Activated naive CD8-positive, alpha-beta T cell (primary cell): Measurements from ENCODE around the gene SLC6A13.

Experiments used
- H3K27ac Mint-ChIP-seq: one replicate; pipeline ENCODE4 v1.8.0; 2021; ENCODE audit warnings: mixed read lengths
- H3K27me3 Mint-ChIP-seq: one replicate; pipeline ENCODE4 v1.8.0; 2021; ENCODE audit warnings: mixed read lengths
- H3K36me3 Mint-ChIP-seq: one replicate; pipeline ENCODE4 v1.8.0; 2021; ENCODE audit warnings: mixed read lengths
- H3K4me1 Mint-ChIP-seq: one replicate; pipeline ENCODE4 v1.8.0; 2021; ENCODE audit warnings: low read depth, mixed read lengths
- H3K4me3 Mint-ChIP-seq: one replicate; pipeline ENCODE4 v1.8.0; 2021; ENCODE audit warnings: mild to moderate bottlenecking, mixed read lengths
- H3K9me3 Mint-ChIP-seq: one replicate; pipeline ENCODE4 v1.8.0; 2021; ENCODE audit warnings: low read depth, mixed read lengths

Gene SLC6A13

DNA sequence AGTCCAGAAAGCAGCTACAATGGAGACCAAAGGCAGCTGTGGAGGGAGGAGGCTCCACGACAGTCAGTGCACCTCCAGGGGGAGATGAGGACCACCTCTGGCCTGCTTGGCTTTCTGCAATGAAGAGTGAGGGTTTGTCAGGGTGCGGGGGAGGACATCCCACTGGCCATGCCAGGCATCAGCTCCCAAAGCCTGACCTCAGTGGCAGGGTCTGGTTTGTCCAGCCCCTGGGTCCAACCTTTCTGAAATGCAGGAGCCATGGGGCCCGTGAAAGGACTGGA lies 83.9 kb downstream of the SLC6A13 start:
- Mint-ChIP-seq H3K4me1 (peaks cover 3% of the 10 kb centered on the region), H3K9me3 (no peaks in the 10 kb centered on the region), H3K4me3 (no peak overlapping the region), H3K27me3 (peaks cover 4% of the 10 kb centered on the region), H3K27ac (no peak overlapping the region), H3K36me3 (no peaks in the 10 kb centered on the region)

GRCh38 chr12:177980-178828 lies 84.4 kb downstream of the SLC6A13 start:
- no peaks in the 10 kb centered on the region for H3K9me3 Mint-ChIP-seq
- H3K36me3 Mint-ChIP-seq: no peaks in the 10 kb centered on the region
- H3K4me3 Mint-ChIP-seq: no peak overlapping the region
- peaks cover 3% of the 10 kb centered on the region for H3K4me1 Mint-ChIP-seq
- H3K27ac Mint-ChIP-seq: no peak overlapping the region
- H3K27me3 Mint-ChIP-seq: peaks cover 2% of the 10 kb centered on the region

- Mint-ChIP-seq H3K36me3 (no peaks in the 10 kb centered on the region), H3K27me3 (peaks cover 2% of the 10 kb centered on the region), H3K4me3 (no peak overlapping the region), H3K9me3 (no peaks in the 10 kb centered on the region), H3K27ac (no peak overlapping the region), H3K4me1 (peaks cover 3% of the 10 kb centered on the region)
These were observed 85.2 kb downstream of the SLC6A13 start for GRCh38 chr12:177336-177979.

DNA sequence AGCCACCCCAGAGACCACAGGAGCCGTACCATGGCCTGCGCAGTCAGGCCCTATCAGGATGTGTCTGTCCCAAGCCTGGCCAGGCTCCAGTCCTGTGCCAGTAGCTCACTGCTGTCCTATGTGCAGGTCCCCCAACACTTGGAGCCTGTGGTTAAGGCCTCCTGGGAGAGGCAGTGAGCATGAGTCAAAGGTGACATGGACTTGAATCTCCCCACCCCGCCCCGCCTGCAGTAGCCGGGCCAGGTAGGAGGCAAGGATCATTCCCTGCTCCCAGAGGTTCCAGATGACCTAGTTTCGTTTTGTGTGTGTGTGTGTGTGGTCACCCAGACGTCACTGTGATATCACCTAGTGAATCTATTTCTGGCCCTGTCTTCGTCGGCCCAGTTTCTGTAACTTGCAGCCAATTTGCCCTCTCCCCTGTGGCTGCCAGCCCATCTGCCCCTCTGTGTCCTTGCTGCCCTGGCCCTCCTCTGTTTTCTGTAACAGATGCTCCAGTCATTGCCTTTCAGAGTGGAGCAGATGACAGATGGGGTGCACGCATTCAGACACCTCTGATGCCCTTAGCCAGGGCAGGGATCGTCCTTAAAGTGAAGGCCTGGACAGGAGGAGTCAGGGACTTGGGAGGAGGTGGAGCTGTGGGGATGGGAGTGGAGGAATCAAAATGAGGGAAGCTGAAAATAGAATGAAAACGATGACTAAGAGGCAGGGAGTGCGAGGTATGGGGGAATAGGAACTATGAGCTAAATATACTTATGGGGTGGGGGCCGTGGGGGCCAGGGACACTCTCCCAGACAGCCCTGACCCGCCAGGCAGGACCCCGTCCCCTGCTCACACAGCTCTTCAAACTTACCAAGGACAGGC lies 86.1 kb downstream of the SLC6A13 start:
- no peak overlapping the region for H3K27ac Mint-ChIP-seq
- H3K27me3 Mint-ChIP-seq: peaks cover 2% of the 10 kb centered on the region
- no peaks in the 10 kb centered on the region for H3K9me3 Mint-ChIP-seq
- H3K4me1 Mint-ChIP-seq: peaks cover 3% of the 10 kb centered on the region
- H3K4me3 Mint-ChIP-seq: no peak overlapping the region
- H3K36me3 Mint-ChIP-seq: no peaks in the 10 kb centered on the region

DNA sequence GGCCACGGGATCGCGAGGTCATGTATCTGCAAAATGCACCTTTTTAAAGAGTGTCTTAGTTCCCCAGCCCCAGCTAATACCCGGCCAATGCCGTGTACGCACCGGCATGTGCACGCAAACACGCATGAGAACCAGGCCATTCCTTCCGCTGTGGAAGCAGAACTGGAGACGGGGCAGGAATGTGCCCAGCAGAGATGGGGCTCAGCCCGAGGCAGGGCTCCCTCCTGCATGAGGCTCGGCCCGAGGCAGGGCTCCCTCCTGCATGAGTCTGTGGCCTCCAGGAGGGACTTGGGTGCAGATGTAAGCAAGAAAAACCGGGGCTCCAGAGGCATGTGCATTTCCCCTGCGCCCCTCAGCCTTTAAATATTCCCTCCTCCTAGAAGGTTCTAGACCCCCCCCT lies 86.9 kb downstream of the SLC6A13 start:
- H3K4me3 Mint-ChIP-seq: no peak overlapping the region
- peaks cover 3% of the 10 kb centered on the region for H3K4me1 Mint-ChIP-seq
- no peaks in the 10 kb centered on the region for H3K9me3 Mint-ChIP-seq
- H3K27me3 Mint-ChIP-seq: peaks cover 2% of the 10 kb centered on the region
- no peak overlapping the region for H3K27ac Mint-ChIP-seq
- H3K36me3 Mint-ChIP-seq: no peaks in the 10 kb centered on the region

DNA sequence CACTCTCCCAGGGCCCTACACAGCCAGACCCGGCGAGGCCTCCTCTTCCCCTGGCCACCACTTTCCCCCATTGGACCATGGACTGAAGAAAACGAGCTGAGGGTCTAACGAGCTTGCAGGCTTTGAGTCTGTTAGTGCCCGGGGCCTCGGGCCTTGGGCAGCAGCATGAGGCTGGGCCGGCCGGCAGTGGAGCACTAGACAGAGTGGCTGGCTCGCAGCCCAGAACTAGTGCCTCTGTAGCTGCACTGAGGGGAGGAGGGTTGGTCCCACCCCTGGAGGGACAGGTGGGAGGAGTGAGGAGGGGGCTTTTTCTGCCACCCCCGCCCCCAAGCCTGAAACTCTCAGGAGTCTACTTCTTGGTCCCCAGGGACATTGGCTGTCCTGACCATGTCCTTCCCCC lies 87.4 kb downstream of the SLC6A13 start:
- no peaks in the 10 kb centered on the region for H3K36me3 Mint-ChIP-seq
- no peak overlapping the region for H3K27ac Mint-ChIP-seq
- peaks cover 2% of the 10 kb centered on the region for H3K27me3 Mint-ChIP-seq
- H3K4me1 Mint-ChIP-seq: peaks cover 2% of the 10 kb centered on the region
- H3K9me3 Mint-ChIP-seq: no peaks in the 10 kb centered on the region
- H3K4me3 Mint-ChIP-seq: no peak overlapping the region

- Mint-ChIP-seq H3K4me3 (no peak overlapping the region), H3K9me3 (no peaks in the 10 kb centered on the region), H3K27me3 (peaks cover 2% of the 10 kb centered on the region), H3K4me1 (peaks cover 4% of the 10 kb centered on the region), H3K27ac (no peak overlapping the region), H3K36me3 (no peaks in the 10 kb centered on the region)
These were observed 88.0 kb downstream of the SLC6A13 start for GRCh38 chr12:174596-174995.

DNA sequence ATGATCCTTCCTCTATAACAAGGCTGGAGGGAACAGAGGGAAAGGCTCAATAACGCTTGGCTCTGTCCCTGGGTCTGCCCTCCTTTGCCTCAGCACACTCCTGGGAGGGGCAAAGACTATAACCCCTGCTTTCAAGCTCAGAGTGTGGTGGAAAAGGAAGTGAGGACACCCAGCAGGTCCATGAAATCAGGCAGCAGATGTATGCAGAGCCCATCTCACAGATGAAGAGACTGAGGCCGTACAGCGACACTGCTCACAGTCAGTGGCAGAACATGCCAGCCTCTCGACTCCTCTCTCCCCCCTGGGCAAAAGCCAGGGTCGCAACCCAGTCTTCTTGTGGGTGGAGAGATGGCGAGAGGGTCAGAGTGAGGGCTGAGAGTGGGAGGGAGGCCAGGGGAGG lies 88.5 kb downstream of the SLC6A13 start:
- no peaks in the 10 kb centered on the region for H3K36me3 Mint-ChIP-seq
- H3K27me3 Mint-ChIP-seq: peaks cover 2% of the 10 kb centered on the region
- peaks cover 9% of the 10 kb centered on the region for H3K4me1 Mint-ChIP-seq
- no peak overlapping the region for H3K27ac Mint-ChIP-seq
- H3K4me3 Mint-ChIP-seq: no peak overlapping the region
- H3K9me3 Mint-ChIP-seq: no peaks in the 10 kb centered on the region

DNA sequence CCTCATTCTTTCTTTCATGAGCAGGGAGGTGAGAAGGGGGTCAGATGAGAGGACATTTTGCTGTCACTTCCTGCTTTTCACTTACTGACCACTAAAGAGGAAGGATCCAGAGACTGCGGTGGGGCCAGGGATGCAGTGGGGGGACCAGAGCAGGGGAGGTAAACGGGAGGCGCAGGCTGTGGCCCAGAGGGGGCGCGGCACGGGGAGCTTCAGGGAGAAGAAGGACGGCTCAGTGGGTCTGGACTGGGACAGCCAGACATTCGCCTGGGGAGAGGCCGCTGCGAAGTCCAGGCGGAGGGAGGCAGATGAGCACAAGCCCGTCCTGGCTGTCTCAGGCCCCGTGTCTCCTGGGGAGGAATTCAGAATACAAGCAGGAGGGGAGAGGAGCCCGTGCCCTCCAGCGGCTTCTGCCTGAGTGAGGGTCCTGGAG lies 89.9 kb downstream of the SLC6A13 start:
- Mint-ChIP-seq H3K27me3 (no peaks in the 10 kb centered on the region), H3K9me3 (no peaks in the 10 kb centered on the region), H3K36me3 (no peaks in the 10 kb centered on the region), H3K4me3 (no peak overlapping the region), H3K27ac (no peak overlapping the region), H3K4me1 (peaks cover 16% of the 10 kb centered on the region)

GRCh38 chr12:171743-172676 lies 90.6 kb downstream of the SLC6A13 start:
- H3K4me1 Mint-ChIP-seq: peaks cover 16% of the 10 kb centered on the region
- H3K27me3 Mint-ChIP-seq: peaks cover 2% of the 10 kb centered on the region
- no peak overlapping the region for H3K27ac Mint-ChIP-seq
- no peaks in the 10 kb centered on the region for H3K9me3 Mint-ChIP-seq
- H3K4me3 Mint-ChIP-seq: no peak overlapping the region
- no peaks in the 10 kb centered on the region for H3K36me3 Mint-ChIP-seq

DNA sequence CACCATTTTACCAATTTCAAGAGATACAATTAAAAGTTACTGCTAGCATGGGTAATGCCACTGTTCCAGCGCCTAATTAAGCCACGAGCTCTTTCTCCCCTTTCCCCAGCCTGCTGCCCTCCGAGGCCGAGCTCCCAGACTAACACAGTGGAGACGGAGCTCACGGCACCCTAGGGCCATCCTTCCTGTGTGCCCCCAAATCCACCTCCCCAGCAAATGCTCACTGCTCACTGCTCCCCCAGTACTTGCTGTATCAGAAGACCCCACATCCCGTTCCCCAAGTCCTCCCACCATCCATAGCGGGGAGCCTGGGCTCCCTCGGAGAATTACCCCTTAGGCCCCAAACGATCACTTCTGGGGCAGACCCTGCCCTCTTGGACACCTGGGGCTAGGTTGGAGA lies 91.4 kb downstream of the SLC6A13 start:
- Mint-ChIP-seq H3K27ac (no peak overlapping the region), H3K36me3 (no peaks in the 10 kb centered on the region), H3K9me3 (no peaks in the 10 kb centered on the region), H3K4me3 (no peak overlapping the region), H3K4me1 (peaks cover 16% of the 10 kb centered on the region), H3K27me3 (peaks cover 2% of the 10 kb centered on the region)
